D341Med (cell line): ENCODE results near the gene PHYHD1.
A peak's percentile ranks its signal among the peaks of the same experiment; 100 is the strongest.
"Not testable (repeated sequence)": the region's sequence is repeated elsewhere in the genome, so short reads cannot be mapped to it uniquely, and the experiment has no call there.

Experiments used
- DNase-seq: peaks from one replicate; pipeline ENCODE4 v3.0.0; 2012; ENCODE audit warnings: low spot score

Gene PHYHD1

GRCh38 chr9:128921881-128922763, 1.3 kb downstream of the PHYHD1 start:
- peak; percentile 88 for DNase-seq

- no peak for DNase-seq
These were observed 2.7 kb downstream of the PHYHD1 start for GRCh38 chr9:128923493-128923883.

GRCh38 chr9:128927731-128928411, 7.1 kb downstream of the PHYHD1 start:
- peak; percentile 82 for DNase-seq

GRCh38 chr9:128928624-128929023, 7.8 kb downstream of the PHYHD1 start:
- no peak for DNase-seq

GRCh38 chr9:128929560-128929959, 8.8 kb downstream of the PHYHD1 start:
- DNase-seq: no peak

- DNase-seq: no peak
These were observed 12.9 kb downstream of the PHYHD1 start for GRCh38 chr9:128933731-128934130.

- no peak for DNase-seq
These were observed 15.5 kb downstream of the PHYHD1 start for GRCh38 chr9:128936171-128936865.

GRCh38 chr9:128937310-128938165, 16.8 kb downstream of the PHYHD1 start:
- no peak for DNase-seq

GRCh38 chr9:128940271-128940921, 19.6 kb downstream of the PHYHD1 start:
- no peak for DNase-seq

GRCh38 chr9:128940946-128941755, 20.4 kb downstream of the PHYHD1 start:
- DNase-seq: no peak

GRCh38 chr9:128943832-128944620, 23.2 kb downstream of the PHYHD1 start:
- DNase-seq: no peak

GRCh38 chr9:128944966-128945365, 24.2 kb downstream of the PHYHD1 start:
- not testable (repeated sequence) for DNase-seq

- DNase-seq: no peak
These were observed 25.2 kb downstream of the PHYHD1 start for GRCh38 chr9:128945798-128946501.

GRCh38 chr9:128946571-128947276, 25.9 kb downstream of the PHYHD1 start:
- DNase-seq: no peak

- no peak for DNase-seq
These were observed 26.4 kb downstream of the PHYHD1 start for GRCh38 chr9:128947277-128947526.

GRCh38 chr9:128947527-128948301, 26.9 kb downstream of the PHYHD1 start, which contains the start of the genes DOLK and NUP188:
DOLK (minus strand) TSS chr9:128947603; CDS start chr9:128947303, 300 bp downstream.
NUP188 (plus strand) TSS chr9:128947699; CDS start chr9:128947720, 21 bp downstream.
- peak; percentile 100 for DNase-seq

GRCh38 chr9:128961403-128961802, 40.6 kb downstream of the PHYHD1 start:
- DNase-seq: not testable (repeated sequence)
